BJ (cell line): ENCODE results near the gene YWHAQ. TPM values are rescaled to one million over a fixed set of nuclear protein-coding genes. Genes with fewer than 3 reads are reported as not detected.

Experiments used
- CTCF ChIA-PET: fragments of 350-600 bp; formaldehyde crosslinking; extraction: SDS; loops from one replicate; lab custom pipeline; 2021; ENCODE audit warnings: antibody characterized with exemption, inconsistent platforms; lab: Yijun Ruan, JAX
- POLR2A ChIA-PET: fragments of 300-600 bp; sonication (Branson Sonifier 250); formaldehyde crosslinking; extraction: SDS; loops from one replicate; lab custom pipeline; 2021; ENCODE audit warnings: antibody characterized with exemption; lab: Charles Lee
- DNase-seq: peaks from one replicate; pipeline ENCODE4 v3.0.0-alpha.2; 2011; ENCODE audit warnings: low read depth
- H3K27me3 ChIP-seq: 2 replicates; pipeline ENCODE4 v1.6.0; 2011; ENCODE audit warnings: low read length; ENCODE audit not compliant: control insufficient read depth, insufficient read depth
- H3K36me3 ChIP-seq: 2 replicates; pipeline ENCODE4 v1.5.1; 2011; ENCODE audit warnings: low read length; ENCODE audit not compliant: control insufficient read depth, insufficient read depth
- H3K4me3 ChIP-seq: 2 replicates; pipeline ENCODE4 v1.5.1; 2011; ENCODE audit warnings: low read depth, mild to moderate bottlenecking, control low read depth, low read length
- CTCF ChIP-seq: IDR thresholded peaks from 2 replicates; pipeline ENCODE4 v1.5.1; 2011; ENCODE audit warnings: low read depth, mild to moderate bottlenecking, control low read depth, inconsistent platforms, low read length, moderate library complexity; ENCODE audit not compliant: insufficient read depth
- polyA plus RNA-seq: library from polyadenylated mRNA; depleted of rRNA; stranded (reverse); fragments of >200 nt; gene quantifications from 2 replicates; pipeline ENCODE4 v1.2.3, GENCODE V29; 2011

The YWHAQ gene
- polyA plus RNA-seq, 1 experiment, result 235 TPM

GRCh38 chr2:9578467-9579235, 52.1 kb downstream of the YWHAQ start:
- no peak for TF ChIP-seq CTCF
- Histone ChIP-seq H3K27me3 (no peaks in the 10 kb centered on the region), H3K36me3 (no peaks in the 10 kb centered on the region; the same call in 1 of the 2 replicates), H3K4me3 (no peak overlapping the region)
- DNase-seq, result no peak
- ChIA-PET POLR2A (no interaction called here), CTCF (no interaction called here)

- no peak for DNase-seq
- ChIA-PET CTCF (interaction anchor here (0.6 to 1.1 kb wide), 2 partner anchors 12 to 34 kb away, joined by 3 to 4 read pairs; no protein-coding TSS in a partner anchor), POLR2A (interaction anchor here (0.7 kb wide), 1 partner anchor 129 kb away, joined by 3 read pairs; no protein-coding TSS in a partner anchor)
- H3K4me3 ChIP-seq, result no peak overlapping the region
- no peak for TF ChIP-seq CTCF
- H3K27me3 ChIP-seq, result no peaks in the 10 kb centered on the region
- H3K36me3 ChIP-seq, result no peaks in the 10 kb centered on the region
Observed at GRCh38 chr2:9574331-9574730, 56.5 kb downstream of the YWHAQ start.

GRCh38 chr2:9573840-9574239, 57.0 kb downstream of the YWHAQ start:
- ChIA-PET CTCF (interaction anchor here (0.6 to 1.0 kb wide), 2 partner anchors 15 to 35 kb away, joined by 3 to 4 read pairs; no protein-coding TSS in a partner anchor), POLR2A (no interaction called here)
- TF ChIP-seq CTCF, result no peak
- no peak overlapping the region for H3K4me3 ChIP-seq
- H3K27me3 ChIP-seq, result no peaks in the 10 kb centered on the region
- H3K36me3 ChIP-seq, result no peaks in the 10 kb centered on the region
- no peak for DNase-seq

GRCh38 chr2:9573013-9573720, 57.6 kb downstream of the YWHAQ start:
- CTCF ChIA-PET, result interaction anchor here (0.9 to 1.0 kb wide), 3 partner anchors 11 to 198 kb away, joined by 3 to 4 read pairs (median 3); no protein-coding TSS in a partner anchor

More at GRCh38 chr2:9573013-9573720, 57.6 kb downstream of the YWHAQ start:
- Histone ChIP-seq H3K36me3 (no peaks in the 10 kb centered on the region), H3K4me3 (no peak overlapping the region), H3K27me3 (no peaks in the 10 kb centered on the region)
- no peak for TF ChIP-seq CTCF
- POLR2A ChIA-PET, result no interaction called here
- no peak for DNase-seq
